DOHH2 (cell line): ENCODE results near the gene TLL2.

Experiments used
- H3F3A ChIP-seq: fragments of 200-600 bp; sonication (generic), shearing (Covaris generic); 2 replicates; pipeline ENCODE4 v1.6.0; 2016; ENCODE audit warnings: antibody characterized with exemption, mild to moderate bottlenecking; ENCODE audit not compliant: control insufficient read depth, insufficient read depth
- H3K27ac ChIP-seq: fragments of 200-600 bp; sonication (generic); 2 replicates; pipeline ENCODE4 v1.5.1; 2014; ENCODE audit warnings: low read depth, mild to moderate bottlenecking, low read length, moderate library complexity
- H3K27me3 ChIP-seq: fragments of 200-600 bp; sonication (generic); 2 replicates; pipeline ENCODE4 v1.6.1; 2014; ENCODE audit warnings: mild to moderate bottlenecking, low read length, mixed read lengths; ENCODE audit not compliant: control insufficient read depth
- H3K36me3 ChIP-seq: fragments of 200-600 bp; sonication (generic); 2 replicates; pipeline ENCODE4 v1.6.1; 2014; ENCODE audit warnings: mild to moderate bottlenecking, low read length, moderate library complexity, mixed read lengths; ENCODE audit not compliant: control insufficient read depth
- H3K4me1 ChIP-seq: fragments of 200-600 bp; sonication (generic); 2 replicates; pipeline ENCODE4 v1.6.1; 2014; ENCODE audit warnings: mild to moderate bottlenecking, low read length, mixed read lengths; ENCODE audit not compliant: control insufficient read depth
- H3K4me2 ChIP-seq: fragments of 200-600 bp; sonication (generic); 2 replicates; pipeline ENCODE4 v1.6.0; 2014; ENCODE audit warnings: mild to moderate bottlenecking, low read length, moderate library complexity
- H3K4me3 ChIP-seq: fragments of 200-600 bp; sonication (generic); 2 replicates; pipeline ENCODE4 v1.5.1; 2014; ENCODE audit warnings: mild to moderate bottlenecking, low read length, mixed read lengths
- H3K79me2 ChIP-seq: fragments of 200-600 bp; sonication (generic); 2 replicates; pipeline ENCODE4 v1.6.1; 2014; ENCODE audit warnings: mild to moderate bottlenecking, low read length, mixed read lengths; ENCODE audit not compliant: control insufficient read depth
- H3K9me2 ChIP-seq: fragments of 200-600 bp; sonication (generic); replicated peaks from 2 replicates; pipeline ENCODE4 v1.6.1; 2014; ENCODE audit warnings: mild to moderate bottlenecking, low read length, mixed read lengths; ENCODE audit not compliant: control insufficient read depth
- H3K9me3 ChIP-seq: fragments of 200-600 bp; sonication (generic); 2 replicates; pipeline ENCODE4 v1.6.1; 2014; ENCODE audit warnings: antibody characterized with exemption, low read length, mixed read lengths; ENCODE audit not compliant: control insufficient read depth, insufficient read depth
- H4K20me1 ChIP-seq: fragments of 200-600 bp; sonication (generic); 2 replicates; pipeline ENCODE4 v1.6.0; 2014; ENCODE audit warnings: low read depth, mild to moderate bottlenecking, antibody characterized with exemption, low read length, moderate library complexity; ENCODE audit not compliant: control insufficient read depth, insufficient read depth
- CTCF ChIP-seq: fragments of 200-600 bp; sonication (generic); IDR thresholded peaks from one replicate; pipeline ENCODE4 v1.5.1; 2014; ENCODE audit warnings: antibody characterized with exemption, mild to moderate bottlenecking, low read depth, low read length; ENCODE audit not compliant: poor library complexity, severe bottlenecking
- EZH2phosphoT487 ChIP-seq: fragments of 200-600 bp; sonication (generic); IDR thresholded peaks from 2 replicates; pipeline ENCODE4 v1.6.1; 2017; ENCODE audit warnings: borderline replicate concordance, mild to moderate bottlenecking, antibody characterized with exemption, low read length, moderate library complexity, mixed read lengths

Gene TLL2

GRCh38 chr10:96448021-96448457, 65.7 kb downstream of the TLL2 start:
- Histone ChIP-seq H3K27me3 (peaks cover 16% of the 10 kb centered on the region), H3K4me3 (no peak overlapping the region), H3K9me2 (no peaks in the 10 kb centered on the region), H3K36me3 (no peaks in the 10 kb centered on the region), H3K4me1 (no peaks in the 10 kb centered on the region), H3K4me2 (no peak overlapping the region), H3K79me2 (no peaks in the 10 kb centered on the region), H4K20me1 (no peaks in the 10 kb centered on the region), H3K9me3 (no peaks in the 10 kb centered on the region), H3F3A (no peaks in the 10 kb centered on the region), H3K27ac (no peak overlapping the region)
- TF ChIP-seq CTCF (no peak), EZH2phosphoT487 (no peak)

GRCh38 chr10:96446966-96447596, 66.6 kb downstream of the TLL2 start:
- H3K79me2 ChIP-seq = no peaks in the 10 kb centered on the region
- TF ChIP-seq EZH2phosphoT487 = no peak
- TF ChIP-seq CTCF = no peak
- H3K27ac ChIP-seq = no peak overlapping the region
- H3K9me2 ChIP-seq = no peaks in the 10 kb centered on the region
- H3F3A ChIP-seq = no peaks in the 10 kb centered on the region
- H3K4me3 ChIP-seq = no peak overlapping the region
- no peaks in the 10 kb centered on the region for H3K36me3 ChIP-seq
- no peak overlapping the region for H3K4me2 ChIP-seq
- H4K20me1 ChIP-seq = no peaks in the 10 kb centered on the region
- H3K9me3 ChIP-seq = no peaks in the 10 kb centered on the region
- H3K4me1 ChIP-seq = no peaks in the 10 kb centered on the region
- peaks cover 16% of the 10 kb centered on the region for H3K27me3 ChIP-seq

GRCh38 chr10:96441987-96442643, 71.6 kb downstream of the TLL2 start:
- no peak overlapping the region for H3K4me2 ChIP-seq
- no peaks in the 10 kb centered on the region for H3K36me3 ChIP-seq
- no peak for TF ChIP-seq CTCF
- no peak for TF ChIP-seq EZH2phosphoT487

More at GRCh38 chr10:96441987-96442643, 71.6 kb downstream of the TLL2 start:
- Histone ChIP-seq H3K4me1 (no peaks in the 10 kb centered on the region), H3K27me3 (0 out of 2 replicates have a peak, but pooled peaks cover 4% of the 10 kb centered on the region), H3K4me3 (no peak overlapping the region), H4K20me1 (no peaks in the 10 kb centered on the region), H3K27ac (no peak overlapping the region), H3F3A (no peaks in the 10 kb centered on the region), H3K9me3 (no peaks in the 10 kb centered on the region), H3K79me2 (no peaks in the 10 kb centered on the region), H3K9me2 (no peaks in the 10 kb centered on the region)
